ENCODE results near the gene ACTN4. TPM values are rescaled to one million over a fixed set of nuclear protein-coding genes. Genes with fewer than 3 reads are reported as not detected.

The ACTN4 gene
- total and polyA plus RNA-seq, 2 donors (not counting 1 experiment from before 2014, with no cell fraction given): 108 to 164 TPM

- Mint-ChIP-seq H3K9me3 (ENCODE audit: insufficient read depth) (no peaks in the 10 kb centered on the region), H3K4me3 (no peak overlapping the region), H3K27ac (no peak overlapping the region), H3K4me1 (peaks cover 48% of the 10 kb centered on the region), H3K27me3 (no peaks in the 10 kb centered on the region)
- H3K27me3 ChIP-seq (replicated peaks in 1 of 4; ENCODE audit: control extremely low read depth in 1 of 4, control insufficient read depth in 3 of 4, insufficient read depth in 4 of 4, low read length in 3 of 4): no peaks in the 10 kb centered on the region
- CTCF ChIA-PET: interaction anchor here (0.5 to 1.1 kb wide), 3 partner anchors 25 to 152 kb away, joined by 3 read pairs; no protein-coding TSS in a partner anchor
- H3K4me3 ChIP-seq (ENCODE audit: control extremely low read depth in 1 of 5, extremely low read depth in 1 of 5, insufficient read depth in 1 of 5, low read depth in 2 of 5, low read length in 4 of 5): no peak overlapping the region
- intact Hi-C loops (cut with micrococcal nuclease): no loop called here
- peaks cover 54% of the 10 kb centered on the region for H4K20me1 ChIP-seq (ENCODE audit: control insufficient read depth, insufficient read depth, low read length, poor library complexity, severe bottlenecking)
- H3K4me2 ChIP-seq (replicated peaks; ENCODE audit: low read depth, low read length, poor library complexity, severe bottlenecking): no peak overlapping the region
- WGBS (ENCODE audit: insufficient coverage): 96% methylated on average over 3 of the region's 7 CpGs
- DNase-seq: no peak
- ATAC-seq (ENCODE audit: low read depth): no peak
- H3K79me2 ChIP-seq (ENCODE audit: control insufficient read depth, insufficient read depth, low read length): peaks cover 100% of the 10 kb centered on the region
- peaks cover 22 to 29% of the 10 kb centered on the region in 2 donors for H3K4me1 ChIP-seq (ENCODE audit: control insufficient read depth in 2 of 2, insufficient read depth in 2 of 2, low read length in 2 of 2)
- POLR2A ChIA-PET: no interaction called here
- no peak overlapping the region for H3K27ac ChIP-seq (ENCODE audit: low read length in 2 of 2)
- H3K36me3 ChIP-seq (replicated peaks in 1 of 2; ENCODE audit: control extremely low read depth in 1 of 2, control insufficient read depth in 1 of 2, extremely low read depth in 1 of 2, insufficient read depth in 2 of 2, low read length in 1 of 2): peaks cover 0 to 22% of the 10 kb centered on the region in 2 experiments
- no peak overlapping the region for H3K9ac ChIP-seq (ENCODE audit: low read length)
- TF ChIP-seq CTCF (IDR thresholded peaks at IDR 0.05) (no peak), EZH2 (IDR thresholded peaks at IDR 0.05; ENCODE audit: borderline replicate concordance, insufficient read depth, low read depth, low read length, poor library complexity, severe bottlenecking) (no peak)
- no peak overlapping the region for H2AFZ ChIP-seq (ENCODE audit: insufficient read depth, low read depth, low read length, poor library complexity, severe bottlenecking)
- no peaks in the 10 kb centered on the region for H3K9me3 ChIP-seq (ENCODE audit: control extremely low read depth in 1 of 3, control insufficient read depth in 2 of 3, insufficient read depth in 1 of 3, low read length in 2 of 3)
These were observed 13.7 kb downstream of the ACTN4 start for GRCh38 chr19:38661136-38661535.

- no peaks in the 10 kb centered on the region for H3K27me3 Mint-ChIP-seq
- H3K79me2 ChIP-seq (ENCODE audit: control insufficient read depth, insufficient read depth, low read length): peaks cover 100% of the 10 kb centered on the region
- intact Hi-C loops (cut with micrococcal nuclease): no loop called here
- H4K20me1 ChIP-seq (ENCODE audit: control insufficient read depth, insufficient read depth, low read length, poor library complexity, severe bottlenecking): peaks cover 46% of the 10 kb centered on the region
- H3K9ac ChIP-seq (ENCODE audit: low read length): no peak overlapping the region
- H2AFZ ChIP-seq (ENCODE audit: insufficient read depth, low read depth, low read length, poor library complexity, severe bottlenecking): no peak overlapping the region
- no peak overlapping the region for H3K4me3 Mint-ChIP-seq
- no peaks in the 10 kb centered on the region for H3K9me3 ChIP-seq (ENCODE audit: control extremely low read depth in 1 of 3, control insufficient read depth in 2 of 3, insufficient read depth in 1 of 3, low read length in 2 of 3)
- DNase-seq (no peak), ATAC-seq (ENCODE audit: low read depth) (no peak)
- no peaks in the 10 kb centered on the region for H3K27me3 ChIP-seq (replicated peaks in 1 of 4; ENCODE audit: control extremely low read depth in 1 of 4, control insufficient read depth in 3 of 4, insufficient read depth in 4 of 4, low read length in 3 of 4)
- H3K4me3 ChIP-seq (ENCODE audit: control extremely low read depth in 1 of 5, extremely low read depth in 1 of 5, insufficient read depth in 1 of 5, low read depth in 2 of 5, low read length in 4 of 5): no peak overlapping the region
- ChIA-PET CTCF (interaction anchor here (1.1 to 1.6 kb wide), 2 partner anchors 20 to 25 kb away, joined by 3 to 6 read pairs; no protein-coding TSS in a partner anchor), POLR2A (no interaction called here)
- H3K27ac ChIP-seq (ENCODE audit: low read length in 2 of 2): no peak overlapping the region
- peaks cover 0 to 17% of the 10 kb centered on the region in 2 experiments for H3K36me3 ChIP-seq (replicated peaks in 1 of 2; ENCODE audit: control extremely low read depth in 1 of 2, control insufficient read depth in 1 of 2, extremely low read depth in 1 of 2, insufficient read depth in 2 of 2, low read length in 1 of 2)
- H3K4me2 ChIP-seq (replicated peaks; ENCODE audit: low read depth, low read length, poor library complexity, severe bottlenecking): no peak overlapping the region
- H3K9me3 Mint-ChIP-seq (ENCODE audit: insufficient read depth): no peaks in the 10 kb centered on the region
- H3K4me1 Mint-ChIP-seq: peaks cover 50% of the 10 kb centered on the region
- no peak for TF ChIP-seq EZH2 (IDR thresholded peaks at IDR 0.05; ENCODE audit: borderline replicate concordance, insufficient read depth, low read depth, low read length, poor library complexity, severe bottlenecking)
- no peak for TF ChIP-seq CTCF (IDR thresholded peaks at IDR 0.05)
- WGBS (ENCODE audit: insufficient coverage): no CpG with 5 or more reads among the region's 1 CpG
- no peak overlapping the region for H3K27ac Mint-ChIP-seq
- peaks cover 30 to 33% of the 10 kb centered on the region in 2 donors for H3K4me1 ChIP-seq (ENCODE audit: control insufficient read depth in 2 of 2, insufficient read depth in 2 of 2, low read length in 2 of 2)
These were observed 14.5 kb downstream of the ACTN4 start for GRCh38 chr19:38661996-38662395.

All from B cell (primary cell).